ENCODE measurements around the gene CCL18.
"Not testable (repeated sequence)": the region's sequence is repeated elsewhere in the genome, so short reads cannot be mapped to it uniquely, and the experiment has no call there.

CCL18 gene

GRCh38 chr17:36104701-36105181 is 40.7 kb downstream of the CCL18 start:
- no peak for DNase-seq

GRCh38 chr17:36105781-36106492 is 41.9 kb downstream of the CCL18 start:
- DNase-seq = no peak

DNA sequence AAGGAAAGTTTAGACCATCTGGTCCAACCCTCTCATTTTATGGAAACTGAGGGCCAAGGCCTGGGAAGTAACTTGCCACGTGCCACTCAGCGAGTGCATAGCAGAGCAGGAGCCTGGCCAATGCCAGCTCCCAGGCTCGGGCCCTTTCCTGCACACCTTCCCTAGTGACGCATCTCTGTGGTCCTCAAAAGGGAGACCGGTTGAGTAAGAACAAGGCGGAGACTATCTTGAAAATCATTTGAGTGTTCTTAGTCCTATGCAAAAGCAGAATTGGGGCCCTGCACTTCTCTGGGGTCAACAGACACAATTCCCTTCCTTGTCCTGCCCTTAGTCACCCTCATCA is 42.4 kb downstream of the CCL18 start:
- DNase-seq = no peak

DNA sequence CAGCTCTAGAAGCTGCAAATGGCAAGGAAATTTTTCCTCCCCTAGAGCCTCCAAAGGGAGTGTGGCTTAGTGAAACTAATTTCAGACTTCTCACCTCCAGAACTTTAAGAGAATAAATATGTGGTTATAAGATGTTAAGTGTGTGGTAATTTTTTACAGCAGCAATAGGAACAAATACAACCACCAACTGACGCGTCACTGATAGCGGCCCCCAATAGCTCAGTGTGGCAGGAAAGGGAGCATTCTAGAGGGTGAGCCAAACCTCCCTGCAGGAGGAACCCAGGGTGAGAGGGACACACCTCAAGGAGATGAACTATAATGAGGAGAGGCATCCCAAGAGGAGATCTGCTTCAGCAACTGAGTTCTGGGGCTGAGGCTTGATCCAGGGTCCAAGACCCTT is 43.6 kb downstream of the CCL18 start:
- peak; percentile 31 for DNase-seq

- not testable (repeated sequence) for DNase-seq
Observed at GRCh38 chr17:36108265-36108664, 44.2 kb downstream of the CCL18 start.

DNA sequence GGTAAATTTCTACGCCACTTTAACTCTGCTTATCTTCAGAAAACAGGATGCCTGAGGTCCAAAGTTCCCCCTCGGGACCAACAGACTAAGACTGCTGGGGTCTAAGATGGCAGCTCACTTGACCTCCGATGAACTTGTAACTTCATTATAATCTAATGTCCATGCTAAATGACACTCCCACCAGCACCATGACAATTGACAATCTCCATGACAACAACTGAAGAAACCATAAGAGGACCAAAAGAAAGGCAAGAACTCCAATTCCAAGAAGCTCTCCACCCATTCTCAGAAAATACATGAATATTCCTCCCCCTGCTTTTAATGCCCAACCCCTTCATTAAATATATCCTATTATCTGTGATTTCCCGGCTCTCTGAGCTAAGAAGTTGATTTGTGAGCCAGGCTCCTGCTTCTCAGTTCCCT is 47.0 kb downstream of the CCL18 start:
- DNase-seq = no peak

- DNase-seq = no peak
Observed at GRCh38 chr17:36112572-36112971, 48.5 kb downstream of the CCL18 start.

GRCh38 chr17:36113131-36113530 is 49.1 kb downstream of the CCL18 start:
- not testable (repeated sequence) for DNase-seq

DNA sequence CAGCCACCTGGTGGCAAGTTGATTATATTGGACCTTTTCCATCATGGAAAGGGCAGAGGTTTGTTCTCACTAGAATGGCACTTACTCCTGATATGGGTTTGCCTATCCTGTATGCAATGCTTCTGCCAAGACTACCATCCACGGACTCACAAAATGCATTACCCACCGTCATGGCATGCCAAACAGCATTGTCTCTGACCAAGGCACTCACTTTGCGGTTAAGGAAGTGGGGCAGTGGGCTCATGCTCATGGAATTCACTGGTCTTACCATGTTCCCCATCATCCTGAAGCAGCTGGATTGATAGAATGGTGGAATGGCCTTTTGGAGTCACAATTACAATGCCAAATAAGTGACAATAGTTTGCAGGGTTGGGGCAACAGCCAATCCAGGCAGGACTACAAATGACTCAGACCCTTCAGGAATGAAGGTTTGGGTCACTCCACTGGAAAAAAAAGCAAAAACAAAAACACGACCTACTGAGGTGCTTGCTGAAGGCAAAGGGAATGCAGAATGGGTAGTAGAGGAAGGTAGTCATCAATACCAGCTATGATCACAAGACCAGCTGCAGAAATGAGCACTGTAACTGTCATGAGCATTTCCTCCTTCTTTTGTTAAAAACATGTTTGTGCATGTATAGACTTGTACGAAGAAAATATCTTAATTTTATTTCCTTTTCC is 51.0 kb downstream of the CCL18 start:
- not testable (repeated sequence) for DNase-seq

GRCh38 chr17:36115649-36115977 is 51.5 kb downstream of the CCL18 start:
- DNase-seq = not testable (repeated sequence)

GRCh38 chr17:36117505-36118382 is 53.7 kb downstream of the CCL18 start:
- no peak for DNase-seq

GRCh38 chr17:36118477-36119353 is 54.6 kb downstream of the CCL18 start:
- no peak for DNase-seq

GRCh38 chr17:36120221-36120620 is 56.1 kb downstream of the CCL18 start:
- DNase-seq = no peak

DNA sequence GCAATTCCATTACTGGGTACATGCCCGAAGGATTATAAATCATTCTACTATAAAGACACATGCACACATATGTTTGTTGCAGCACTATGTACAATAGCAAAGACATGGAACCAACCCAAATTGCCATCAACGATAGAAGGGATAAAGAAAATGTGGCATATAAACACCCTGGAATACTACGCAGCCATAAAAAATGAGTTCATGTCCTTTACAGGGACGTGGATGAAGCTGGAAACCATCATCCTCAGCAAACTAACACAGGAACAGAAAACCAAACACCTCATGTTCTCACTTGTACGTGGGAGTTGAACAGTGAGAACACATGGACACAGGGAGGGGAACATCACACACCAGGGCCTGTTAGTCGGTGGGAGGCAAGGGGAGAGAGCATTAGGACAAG is 57.0 kb downstream of the CCL18 start:
- DNase-seq = not testable (repeated sequence)
